Adipocyte (in vitro differentiated cells): Measurements from ENCODE around the gene TBX1.

Experiments
- DNase-seq: peaks from one replicate; pipeline ENCODE4 v3.0.0-alpha.2; 2015; ENCODE audit warnings: low read depth
- H3K27me3 ChIP-seq: replicated peaks from 2 replicates; pipeline ENCODE4 v1.7.0; 2013; ENCODE audit warnings: mild to moderate bottlenecking, low read length, moderate library complexity; ENCODE audit not compliant: control insufficient read depth, insufficient read depth
- H3K36me3 ChIP-seq: 2 replicates; pipeline ENCODE4 v1.7.0; 2013; ENCODE audit warnings: low read length, mild to moderate bottlenecking, moderate library complexity; ENCODE audit not compliant: control insufficient read depth, insufficient read depth, severe bottlenecking
- H3K4me1 ChIP-seq: 2 replicates; pipeline ENCODE4 v1.7.0; 2013; ENCODE audit warnings: mild to moderate bottlenecking, low read length, moderate library complexity; ENCODE audit not compliant: control insufficient read depth, insufficient read depth
- H3K4me3 ChIP-seq: 2 replicates; pipeline ENCODE4 v1.7.0; 2013; ENCODE audit warnings: mild to moderate bottlenecking, low read length, moderate library complexity
- H3K9ac ChIP-seq: 2 replicates; pipeline ENCODE4 v1.7.0; 2013; ENCODE audit warnings: mild to moderate bottlenecking, low read length, moderate library complexity
- H3K9me3 ChIP-seq: 2 replicates; pipeline ENCODE4 v1.7.0; 2013; ENCODE audit warnings: mild to moderate bottlenecking, low read length, moderate library complexity; ENCODE audit not compliant: control insufficient read depth

Gene TBX1

DNA sequence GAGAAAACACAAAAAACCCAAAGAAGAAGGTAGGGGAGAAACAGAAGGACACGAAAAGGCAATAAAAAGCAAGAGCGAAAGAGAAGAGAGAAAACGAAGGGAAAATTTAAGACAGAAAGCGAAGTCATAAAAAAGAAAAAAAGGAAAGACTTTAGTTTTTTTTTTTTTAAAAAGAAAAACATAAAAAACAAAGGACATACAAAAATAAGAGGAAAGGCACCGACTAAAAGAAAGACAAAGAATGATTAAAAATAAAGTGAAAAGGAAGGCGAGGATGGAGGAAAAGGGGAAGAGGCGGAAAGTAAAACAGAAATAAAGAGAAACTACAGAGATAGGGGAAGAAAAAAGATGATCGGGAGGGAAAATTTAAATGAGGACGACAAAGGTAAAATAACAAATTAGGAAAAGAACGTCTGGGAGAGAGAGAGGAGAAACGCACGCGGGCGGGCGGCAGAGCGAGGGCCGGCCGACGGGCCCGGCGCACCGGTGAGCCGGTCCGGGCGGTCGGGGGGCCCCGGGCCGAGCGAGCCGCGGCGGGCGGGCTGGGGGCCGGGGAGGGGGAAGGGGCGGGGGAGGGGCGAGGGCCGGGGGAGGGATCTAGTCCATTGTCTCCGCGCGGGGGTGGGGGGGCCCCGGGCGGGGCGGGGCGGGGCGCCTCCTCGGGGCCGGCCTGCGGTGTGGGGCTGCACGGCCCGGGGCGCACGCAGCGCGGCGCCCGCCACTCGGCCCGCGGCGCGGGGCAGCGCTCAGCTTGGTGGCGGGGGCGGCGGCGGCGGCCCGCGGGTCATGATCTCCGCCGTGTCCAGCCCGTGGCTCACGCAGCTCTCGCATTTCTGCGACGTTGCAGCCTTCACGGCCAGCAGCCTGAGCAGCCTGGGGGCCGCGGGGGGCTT is at the start of gene TBX1:
Gene TBX1, plus strand, starts transcription at position 721 of the 893 bp plus-strand sequence. Its CDS starts 66 bp downstream, at position 787.
- H3K27me3 ChIP-seq = peaks cover 34% of the 10 kb centered on the region
- H3K36me3 ChIP-seq = no peaks in the 10 kb centered on the region
- peak; percentile 47 for DNase-seq
- no peaks in the 10 kb centered on the region for H3K9me3 ChIP-seq
- peaks cover 3% of the 10 kb centered on the region for H3K4me1 ChIP-seq
- H3K4me3 ChIP-seq = peak within 1 kb of the TSS; percentile 47
- peak within 1 kb of the TSS; percentile 45 for H3K9ac ChIP-seq

DNA sequence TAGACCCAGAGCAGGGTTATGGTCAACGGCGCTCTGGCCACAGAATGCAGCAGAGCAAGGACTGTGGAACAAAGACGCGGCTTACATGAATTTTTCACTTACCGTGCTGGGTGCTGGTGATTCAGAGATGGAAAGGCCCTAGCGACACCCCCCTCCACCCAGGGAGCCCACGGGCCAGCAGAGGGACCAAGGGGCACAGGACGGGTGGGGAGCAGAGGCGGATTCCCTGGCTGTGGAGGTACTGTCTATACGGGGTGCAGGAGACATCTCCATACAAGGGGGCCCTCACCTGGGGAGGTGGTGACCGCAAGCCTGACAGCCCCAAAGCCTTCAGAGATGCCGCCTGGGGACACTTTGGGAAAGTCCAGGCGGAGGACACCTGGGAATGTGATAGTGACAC is 47.3 kb upstream of the TBX1 start:
- Histone ChIP-seq H3K4me1 (peaks cover 16% of the 10 kb centered on the region), H3K27me3 (peaks cover 23% of the 10 kb centered on the region), H3K4me3 (no peak overlapping the region), H3K9me3 (no peaks in the 10 kb centered on the region), H3K36me3 (no peaks in the 10 kb centered on the region), H3K9ac (no peak overlapping the region)
- DNase-seq = no peak

DNA sequence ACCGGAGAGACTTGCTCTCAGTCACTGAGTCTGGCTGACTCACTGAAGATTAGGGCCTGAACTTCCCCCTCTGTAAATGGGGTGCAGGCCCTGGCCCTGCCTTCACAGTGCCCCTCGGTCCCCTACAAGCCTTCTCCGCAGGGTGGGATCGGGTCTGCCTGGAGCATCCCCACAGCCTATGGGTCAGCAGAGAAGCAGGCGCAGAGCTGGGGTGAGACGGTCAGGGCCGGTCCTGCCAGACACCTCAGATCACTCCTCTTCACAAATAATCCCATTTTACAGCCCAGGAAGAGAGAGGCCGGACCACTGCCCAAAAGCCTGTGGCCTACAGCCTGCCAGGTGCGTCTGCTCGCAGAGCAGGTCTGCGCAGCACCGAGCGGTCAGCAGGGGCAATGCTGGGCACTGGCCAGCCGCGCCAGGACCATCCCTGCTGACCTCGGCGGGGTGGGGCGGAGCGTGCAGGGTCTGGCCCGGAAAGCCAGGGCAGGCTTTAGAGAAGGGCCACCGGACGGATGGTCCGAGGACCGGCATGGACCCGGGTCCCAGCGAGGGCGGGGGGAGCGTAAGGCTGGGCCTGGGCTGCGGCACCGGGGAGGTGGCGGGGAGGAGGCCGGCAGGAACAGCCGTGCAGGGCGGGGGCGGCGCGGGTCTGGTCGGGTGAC is 46.8 kb upstream of the TBX1 start:
- DNase-seq = no peak
- peak overlapping the region; percentile 33 for H3K4me3 ChIP-seq
- H3K9ac ChIP-seq = no peak overlapping the region
- H3K27me3 ChIP-seq = peaks cover 19% of the 10 kb centered on the region
- no peaks in the 10 kb centered on the region for H3K9me3 ChIP-seq
- peaks cover 18% of the 10 kb centered on the region for H3K4me1 ChIP-seq
- H3K36me3 ChIP-seq = no peaks in the 10 kb centered on the region

DNA sequence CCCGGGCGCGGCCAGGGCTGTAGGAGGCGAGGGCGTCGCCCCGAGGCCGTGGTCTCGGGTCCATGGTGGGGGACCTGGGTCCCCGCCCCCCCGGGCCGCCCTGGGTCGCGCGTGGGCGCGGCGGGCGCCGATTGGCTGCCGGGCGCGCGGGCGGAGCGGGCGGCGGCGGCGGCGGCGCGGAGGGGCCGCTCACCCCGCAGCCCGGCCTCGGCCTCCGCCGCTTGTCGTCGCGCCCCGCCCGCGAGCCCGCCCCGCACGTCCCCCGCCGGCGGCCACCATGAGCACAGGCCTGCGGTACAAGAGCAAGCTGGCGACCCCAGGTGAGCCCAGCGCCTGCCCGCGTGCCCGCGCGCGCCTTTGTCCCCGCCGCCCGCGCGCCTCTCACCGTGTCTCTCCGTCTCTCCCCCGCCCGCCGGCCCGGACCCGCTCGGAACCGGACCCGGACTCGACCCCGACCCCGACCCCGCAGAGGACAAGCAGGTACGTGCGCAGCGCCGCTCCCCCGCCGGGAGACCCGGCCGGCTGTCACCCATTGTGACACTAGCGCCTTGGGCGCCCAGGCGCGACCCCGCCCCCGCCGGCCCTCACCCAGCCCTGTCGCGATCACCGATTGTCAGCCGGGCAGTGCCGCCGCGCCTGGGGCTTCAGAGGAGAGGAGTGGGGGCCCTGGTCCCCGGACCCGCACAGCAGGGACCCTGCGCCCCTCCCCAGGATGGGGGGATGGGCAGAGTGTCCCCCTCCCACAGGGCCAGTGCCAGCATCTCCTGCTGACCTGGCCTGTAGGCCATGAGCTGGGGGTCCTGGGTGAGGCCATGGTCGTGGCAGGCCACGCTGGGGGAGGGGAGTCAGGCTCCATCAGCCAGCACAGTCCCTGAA is 46.0 kb upstream of the TBX1 start, which contains the start of gene SEPTIN5:
Gene SEPTIN5, plus strand, starts transcription at position 192 of the 876 bp plus-strand sequence. Its CDS starts 86 bp downstream, at position 278.
- H3K9me3 ChIP-seq = no peaks in the 10 kb centered on the region
- peak within 1 kb of the TSS; percentile 64 for H3K4me3 ChIP-seq
- no peak within 1 kb of the TSS for H3K9ac ChIP-seq
- peaks cover 19% of the 10 kb centered on the region for H3K27me3 ChIP-seq
- H3K4me1 ChIP-seq = peaks cover 11% of the 10 kb centered on the region
- DNase-seq = peak; percentile 61
- no peaks in the 10 kb centered on the region for H3K36me3 ChIP-seq

DNA sequence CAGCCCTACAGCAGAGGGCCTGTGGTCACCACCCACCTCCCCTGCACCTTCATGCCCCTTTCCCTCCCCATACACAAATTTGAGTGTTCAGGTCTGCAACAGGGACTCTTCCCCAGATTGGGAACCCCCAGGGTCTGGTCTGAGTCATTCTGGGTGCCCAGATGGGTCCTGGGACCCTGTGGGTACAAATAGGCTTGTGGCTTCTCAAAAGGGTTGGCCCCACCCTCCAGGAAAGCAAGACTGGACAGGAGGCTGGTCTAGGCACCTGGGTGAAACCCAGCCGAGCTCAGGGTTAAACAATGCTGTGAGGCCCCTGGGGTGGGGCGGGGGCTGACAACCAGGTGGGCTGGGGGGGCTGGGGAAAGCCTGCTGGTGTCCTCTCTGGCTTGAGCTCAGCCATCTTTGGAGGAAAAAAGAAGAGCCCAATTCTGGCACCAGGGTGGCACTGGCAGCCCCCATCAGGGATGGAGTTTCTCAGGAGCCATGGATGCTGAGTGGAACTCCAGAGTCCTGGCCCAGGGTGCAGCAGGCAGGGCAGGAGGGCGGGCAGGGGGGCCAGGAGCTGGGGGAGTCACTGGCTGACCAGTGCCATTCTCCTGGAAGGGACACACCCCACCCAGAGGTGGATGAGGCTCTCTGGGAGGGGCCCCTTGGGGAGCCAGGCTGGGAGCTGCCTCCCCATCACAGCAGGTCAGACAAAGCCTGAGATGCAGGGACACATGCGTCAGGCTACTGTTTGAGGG is 45.2 kb upstream of the TBX1 start:
- peaks cover 19% of the 10 kb centered on the region for H3K27me3 ChIP-seq
- no peak for DNase-seq

DNA sequence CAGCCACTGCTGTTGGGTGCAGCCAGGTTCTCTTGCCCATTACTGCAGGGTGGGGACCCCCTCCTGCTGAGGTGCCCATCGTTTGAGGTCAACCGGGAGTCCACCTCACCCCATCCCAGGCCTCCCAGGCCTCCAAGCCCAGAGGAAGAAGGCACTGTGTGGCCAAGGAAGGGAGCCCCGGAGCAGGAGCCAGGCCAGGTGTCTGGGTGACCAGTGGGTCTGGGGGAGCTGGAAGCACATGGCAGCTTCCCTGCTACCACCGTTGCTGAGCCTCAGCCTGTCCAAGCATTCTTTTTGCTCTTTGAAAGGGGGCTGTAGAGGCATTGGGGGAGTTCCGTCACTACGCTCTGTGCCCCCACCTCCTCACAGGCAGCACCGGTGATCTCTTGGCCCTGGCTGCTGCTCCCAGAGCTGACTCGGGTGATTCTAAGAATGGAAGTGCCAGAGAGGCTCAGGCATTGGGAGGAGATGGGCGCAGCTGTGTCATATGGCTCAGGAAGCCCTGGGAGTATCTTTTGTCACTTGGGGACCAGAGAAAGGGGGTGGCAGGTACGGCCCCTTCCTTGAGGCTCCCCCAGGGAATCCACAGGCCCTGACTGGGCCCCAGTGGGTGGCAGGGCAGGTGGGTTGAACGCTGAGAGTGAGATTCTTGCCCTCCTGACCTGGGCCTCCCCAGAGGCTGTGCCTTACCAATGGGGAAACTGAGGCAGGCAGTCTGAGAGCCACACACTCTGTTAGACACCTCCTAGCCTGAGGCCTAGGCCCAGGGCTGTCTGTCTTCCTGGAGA is 44.3 kb upstream of the TBX1 start:
- H3K4me3 ChIP-seq = no peak overlapping the region
- DNase-seq = no peak
- peaks cover 8% of the 10 kb centered on the region for H3K4me1 ChIP-seq
- H3K27me3 ChIP-seq = peaks cover 17% of the 10 kb centered on the region
- H3K36me3 ChIP-seq = no peaks in the 10 kb centered on the region
- H3K9me3 ChIP-seq = no peaks in the 10 kb centered on the region
- H3K9ac ChIP-seq = no peak overlapping the region

More for the DNA sequence above, 45.2 kb upstream of the TBX1 start:
- H3K9ac ChIP-seq = no peak overlapping the region
- H3K4me1 ChIP-seq = peaks cover 8% of the 10 kb centered on the region
- no peaks in the 10 kb centered on the region for H3K36me3 ChIP-seq
- H3K4me3 ChIP-seq = peak overlapping the region; percentile 64
- no peaks in the 10 kb centered on the region for H3K9me3 ChIP-seq

DNA sequence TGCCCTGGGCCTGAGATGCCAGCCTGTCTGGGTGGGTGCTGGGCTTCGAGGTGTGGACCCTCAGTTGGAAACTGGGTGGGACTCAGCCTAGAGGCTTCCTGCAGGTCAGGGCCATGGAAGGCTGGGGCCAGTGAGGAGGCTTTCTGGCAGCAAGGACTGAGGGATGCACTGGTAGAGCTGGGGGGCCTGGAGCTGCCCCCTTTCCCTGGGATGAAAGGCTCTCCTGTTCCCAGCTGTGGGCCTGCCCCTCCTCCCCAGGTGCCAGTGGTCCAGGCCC is 43.8 kb upstream of the TBX1 start:
- H3K4me3 ChIP-seq = no peak overlapping the region
- no peak for DNase-seq

DNA sequence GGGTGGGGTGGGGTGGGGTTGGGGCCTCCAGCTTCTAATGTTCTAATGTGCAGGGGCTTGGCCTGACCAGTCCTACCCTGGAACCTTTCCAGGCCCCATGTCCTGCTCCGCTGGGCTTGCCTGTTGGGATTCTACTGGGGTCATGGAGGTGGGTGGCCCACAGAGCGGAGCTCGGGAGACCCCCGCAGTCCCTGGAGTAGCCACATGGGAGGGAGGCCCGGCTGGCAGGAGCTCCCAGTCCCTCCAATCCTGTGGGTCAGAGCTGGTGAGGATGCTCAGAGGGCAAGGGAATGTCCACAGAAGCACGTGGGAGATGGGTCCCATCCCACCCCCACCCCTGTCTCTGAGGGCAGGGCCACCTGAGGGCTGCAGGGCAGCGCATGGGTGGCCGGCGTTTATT is 43.4 kb upstream of the TBX1 start:
- Histone ChIP-seq H3K36me3 (no peaks in the 10 kb centered on the region), H3K4me1 (peaks cover 8% of the 10 kb centered on the region), H3K27me3 (peaks cover 12% of the 10 kb centered on the region), H3K9ac (no peak overlapping the region), H3K4me3 (no peak overlapping the region), H3K9me3 (no peaks in the 10 kb centered on the region)
- DNase-seq = no peak

More for the DNA sequence above, 43.8 kb upstream of the TBX1 start:
- H3K9ac ChIP-seq = no peak overlapping the region
- H3K36me3 ChIP-seq = no peaks in the 10 kb centered on the region
- peaks cover 8% of the 10 kb centered on the region for H3K4me1 ChIP-seq
- H3K27me3 ChIP-seq = peaks cover 16% of the 10 kb centered on the region
- H3K9me3 ChIP-seq = no peaks in the 10 kb centered on the region

DNA sequence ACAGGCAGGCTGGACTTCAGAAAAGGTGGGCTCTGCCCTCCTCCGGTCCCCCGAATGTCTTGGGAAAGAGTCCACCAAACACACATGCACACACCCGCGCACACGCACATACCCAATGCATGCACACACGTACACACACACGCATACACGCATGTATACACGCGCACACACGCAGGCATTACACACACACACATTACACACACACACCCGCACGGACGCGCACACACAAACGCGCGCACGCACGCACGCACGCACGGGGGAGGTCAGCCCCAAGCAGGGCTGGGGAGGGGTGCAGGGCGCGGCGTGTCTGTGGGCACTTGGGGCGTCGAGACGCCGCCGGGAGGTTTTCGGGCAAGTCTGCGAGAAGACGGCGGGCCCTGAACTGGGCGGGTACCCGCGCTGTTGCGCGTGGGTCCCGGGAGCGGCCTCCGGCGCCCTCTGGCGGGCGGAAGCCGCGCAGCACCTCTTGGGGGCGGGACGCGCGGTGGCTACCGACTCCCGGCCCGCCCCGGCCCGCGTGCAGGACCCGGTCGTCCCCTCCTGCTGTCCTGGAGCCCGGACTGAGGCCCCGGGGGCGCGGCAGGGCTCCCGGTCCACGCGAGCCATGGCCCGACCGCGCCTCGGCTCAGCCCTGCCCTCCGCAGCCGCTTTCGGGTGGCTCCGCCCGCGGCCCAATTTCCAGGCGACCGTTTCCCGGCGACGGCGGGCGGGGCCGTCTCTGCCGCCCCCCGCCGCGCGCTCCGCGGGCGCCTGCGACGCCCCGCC is 42.7 kb upstream of the TBX1 start:
- Histone ChIP-seq H3K9ac (peak overlapping the region; percentile 76), H3K36me3 (no peaks in the 10 kb centered on the region), H3K4me3 (peak overlapping the region; percentile 77), H3K9me3 (no peaks in the 10 kb centered on the region), H3K27me3 (peaks cover 11% of the 10 kb centered on the region), H3K4me1 (peaks cover 8% of the 10 kb centered on the region)
- peak; percentile 89 for DNase-seq
